HEK293T (cell line): Measurements from ENCODE around the gene GAD2.

Source experiments
- CTCF ChIA-PET: fragments of 350-600 bp; formaldehyde crosslinking; extraction: SDS; loops from one replicate; lab custom pipeline; 2021; ENCODE audit warnings: antibody characterized with exemption, inconsistent platforms; lab: Yijun Ruan, JAX
- POLR2A ChIA-PET: fragments of 350-600 bp; formaldehyde crosslinking; extraction: SDS; loops from one replicate; lab custom pipeline; 2020; ENCODE audit warnings: antibody characterized with exemption, inconsistent platforms; lab: Yijun Ruan, JAX
- DNase-seq: peaks from one replicate; pipeline ENCODE4 v3.0.0; 2012; ENCODE audit warnings: mixed read lengths; ENCODE audit errors: extremely low spot score
- ARNT ChIP-seq: fragments of 450-650 bp; IDR thresholded peaks from 2 replicates; pipeline ENCODE4 v1.6.1; 2017; ENCODE audit warnings: mild to moderate bottlenecking
- BHLHE40 ChIP-seq: fragments of 450-650 bp; IDR thresholded peaks from 2 replicates; pipeline ENCODE4 v1.6.1; 2016; ENCODE audit warnings: mild to moderate bottlenecking, moderate library complexity, borderline replicate concordance
- CTBP1 ChIP-seq: fragments of 450-650 bp; IDR thresholded peaks from 2 replicates; pipeline ENCODE4 v1.6.1; 2016; ENCODE audit warnings: borderline replicate concordance
- ELF4 ChIP-seq: fragments of 450-650 bp; IDR thresholded peaks from 2 replicates; pipeline ENCODE4 v1.6.1; 2017; ENCODE audit warnings: antibody characterized with exemption
- FOXA1 ChIP-seq: fragments of 450-650 bp; IDR thresholded peaks from 2 replicates; pipeline ENCODE4 v1.6.1; 2016; ENCODE audit warnings: mild to moderate bottlenecking
- FOXK2 ChIP-seq: fragments of 450-650 bp; IDR thresholded peaks from 2 replicates; pipeline ENCODE4 v1.6.1; 2016; ENCODE audit warnings: mild to moderate bottlenecking
- FOXM1 ChIP-seq: fragments of 450-650 bp; IDR thresholded peaks from 2 replicates; pipeline ENCODE4 v1.6.1; 2017; ENCODE audit warnings: mild to moderate bottlenecking, borderline replicate concordance
- HDGF ChIP-seq: fragments of 450-650 bp; IDR thresholded peaks from 2 replicates; pipeline ENCODE4 v1.6.1; 2017; ENCODE audit warnings: antibody characterized with exemption, borderline replicate concordance
- L3MBTL2 ChIP-seq: fragments of 450-650 bp; conservative IDR thresholded peaks from 2 replicates; pipeline ENCODE4 v1.6.1; 2016; ENCODE audit warnings: mild to moderate bottlenecking
- LEF1 ChIP-seq: fragments of 450-650 bp; IDR thresholded peaks from 2 replicates; pipeline ENCODE4 v1.6.1; 2017; ENCODE audit warnings: mild to moderate bottlenecking, borderline replicate concordance
- NFRKB ChIP-seq: fragments of 450-650 bp; IDR thresholded peaks from 2 replicates; pipeline ENCODE4 v1.6.1; 2016; ENCODE audit warnings: mild to moderate bottlenecking, moderate library complexity
- PKNOX1 ChIP-seq: fragments of 450-650 bp; IDR thresholded peaks from 2 replicates; pipeline ENCODE4 v1.6.1; 2016
- SP1 ChIP-seq: fragments of 450-650 bp; IDR thresholded peaks from 2 replicates; pipeline ENCODE4 v1.6.1; 2017
- SUZ12 ChIP-seq: fragments of 450-650 bp; IDR thresholded peaks from 2 replicates; pipeline ENCODE4 v1.6.1; 2016; ENCODE audit warnings: mild to moderate bottlenecking
- TARDBP ChIP-seq: fragments of 450-650 bp; IDR thresholded peaks from 2 replicates; pipeline ENCODE4 v1.6.1; 2016
- ZNF384 ChIP-seq: fragments of 450-650 bp; IDR thresholded peaks from 2 replicates; pipeline ENCODE4 v1.6.1; 2016

GAD2 gene

GRCh38 chr10:26197248-26197647, 19.3 kb upstream of the GAD2 start:
- TF ChIP-seq FOXA1 (no peak), HDGF (no peak), TARDBP (no peak), ARNT (no peak), FOXM1 (no peak), L3MBTL2 (no peak), SUZ12 (no peak), CTBP1 (no peak), LEF1 (no peak), SP1 (no peak), BHLHE40 (no peak), ZNF384 (no peak), FOXK2 (no peak), NFRKB (no peak), PKNOX1 (no peak), ELF4 (no peak)
- DNase-seq: no peak
- CTCF ChIA-PET: interaction anchor here (0.6 kb wide), 1 partner anchor 322 kb away, joined by 3 read pairs; no protein-coding TSS in a partner anchor
- POLR2A ChIA-PET: no interaction called here

GRCh38 chr10:26198119-26198518, 18.5 kb upstream of the GAD2 start:
- ChIA-PET POLR2A (no interaction called here), CTCF (interaction anchor here (0.5 kb wide), 1 partner anchor 377 kb away, joined by 3 read pairs; no protein-coding TSS in a partner anchor)
- no peak for DNase-seq
- TF ChIP-seq NFRKB (no peak), FOXM1 (no peak), L3MBTL2 (no peak), FOXK2 (no peak), BHLHE40 (no peak), PKNOX1 (no peak), ZNF384 (no peak), SUZ12 (no peak), HDGF (no peak), ELF4 (no peak), SP1 (no peak), LEF1 (no peak), CTBP1 (no peak), ARNT (no peak)

GRCh38 chr10:26199841-26200240, 16.7 kb upstream of the GAD2 start:
- POLR2A ChIA-PET: no interaction called here
- DNase-seq: no peak

GRCh38 chr10:26205223-26205622, 11.4 kb upstream of the GAD2 start:
- DNase-seq: no peak
- no peak for TF ChIP-seq ZNF384
- TF ChIP-seq SUZ12: no peak
- TF ChIP-seq ELF4: no peak
- TF ChIP-seq FOXM1: no peak
- TF ChIP-seq PKNOX1: no peak
- no peak for TF ChIP-seq BHLHE40
- no peak for TF ChIP-seq TARDBP
- no peak for TF ChIP-seq FOXK2
- ChIA-PET POLR2A (no interaction called here), CTCF (no interaction called here)

More at GRCh38 chr10:26199841-26200240, 16.7 kb upstream of the GAD2 start:
- CTCF ChIA-PET: interaction anchor here (0.6 kb wide), 1 partner anchor 229 kb away, joined by 3 read pairs; no protein-coding TSS in a partner anchor
- TF ChIP-seq L3MBTL2: no peak
- TF ChIP-seq FOXA1: no peak
- no peak for TF ChIP-seq CTBP1
- TF ChIP-seq FOXK2: no peak
- no peak for TF ChIP-seq SP1
- no peak for TF ChIP-seq TARDBP
- no peak for TF ChIP-seq FOXM1
- no peak for TF ChIP-seq ZNF384
- TF ChIP-seq HDGF: no peak
- no peak for TF ChIP-seq ELF4
- TF ChIP-seq NFRKB: no peak
- no peak for TF ChIP-seq SUZ12
- TF ChIP-seq ARNT: no peak
- no peak for TF ChIP-seq PKNOX1
- TF ChIP-seq LEF1: no peak
- TF ChIP-seq BHLHE40: no peak

GRCh38 chr10:26211781-26212444, 4.7 kb upstream of the GAD2 start:
- TF ChIP-seq SUZ12 (no peak), TARDBP (no peak)
- ChIA-PET POLR2A (no interaction called here), CTCF (no interaction called here)
- no peak for DNase-seq
